IMR-90 (cell line): ENCODE data around the gene HNMT. TPM values are rescaled to one million over a fixed set of nuclear protein-coding genes. Genes with fewer than 3 reads are reported as not detected.

ENCODE experiments used
- ATAC-seq: fragments of 200-7000 bp; cut with Tn5 transposase; 2 replicates; pipeline ENCODE4 v1.9.1; 2020; ENCODE audit warnings: low read depth, mild to moderate bottlenecking, moderate library complexity
- BruUV-seq: library from RNA; stranded (reverse); fragments of 400-500 nt; replicated peaks from 2 replicates; lab custom pipeline; 2021; lab: Mats Ljungman, UMichigan
- CTCF ChIA-PET: fragments of 300-600 bp; formaldehyde crosslinking; extraction: SDS; loops from one replicate; lab custom pipeline; 2021; ENCODE audit warnings: antibody characterized with exemption; lab: Yijun Ruan, JAX
- POLR2A ChIA-PET: fragments of 300-600 bp; sonication (Branson Sonifier 250); formaldehyde crosslinking; loops from one replicate; lab custom pipeline; 2022; ENCODE audit warnings: antibody characterized with exemption; ENCODE audit not compliant: unreplicated experiment; lab: Charles Lee
- DNase-seq: peaks from one replicate; pipeline ENCODE4 v3.0.0; 2013
- H2AFZ ChIP-seq: replicated peaks from 2 replicates; pipeline ENCODE3; 2013; ENCODE audit warnings: low read length, mild to moderate bottlenecking; ENCODE audit not compliant: poor library complexity
- H2AK5ac ChIP-seq: 2 replicates; pipeline ENCODE4 v1.6.1; 2013; ENCODE audit warnings: low read depth, low read length, inconsistent platforms
- H2AK9ac ChIP-seq: replicated peaks from 2 replicates; pipeline ENCODE3; 2013; ENCODE audit warnings: mild to moderate bottlenecking, low read depth, low read length, moderate library complexity; ENCODE audit not compliant: poor library complexity
- H2BK120ac ChIP-seq: 2 replicates; pipeline ENCODE4 v1.6.1; 2013; ENCODE audit warnings: low read depth, low read length, inconsistent platforms
- H2BK15ac ChIP-seq: 3 replicates; pipeline ENCODE4 v1.6.1; 2013; ENCODE audit warnings: low read depth, low read length, inconsistent platforms
- H2BK20ac ChIP-seq: 2 replicates; pipeline ENCODE4 v1.6.1; 2013; ENCODE audit warnings: low read depth, mild to moderate bottlenecking, inconsistent platforms, low read length, moderate library complexity
- H2BK5ac ChIP-seq: 2 replicates; pipeline ENCODE4 v1.6.1; 2013; ENCODE audit warnings: mild to moderate bottlenecking, low read depth, low read length, inconsistent platforms; ENCODE audit not compliant: poor library complexity, severe bottlenecking
- H3K14ac ChIP-seq: replicated peaks from 2 replicates; pipeline ENCODE4 v1.6.1; 2013; ENCODE audit warnings: low read depth, low read length, inconsistent platforms
- H3K18ac ChIP-seq: 2 replicates; pipeline ENCODE4 v1.6.1; 2013; ENCODE audit warnings: low read depth, low read length, control low read depth
- H3K23ac ChIP-seq: 2 replicates; pipeline ENCODE4 v1.6.1; 2013; ENCODE audit warnings: low read depth, low read length, inconsistent platforms
- H3K27ac ChIP-seq: 2 replicates; pipeline ENCODE4 v1.5.1; 2013; ENCODE audit warnings: mild to moderate bottlenecking, control low read depth, low read length; ENCODE audit not compliant: insufficient read depth
- H3K27me3 ChIP-seq: 2 replicates; pipeline ENCODE4 v1.6.1; 2013; ENCODE audit warnings: low read length; ENCODE audit not compliant: control insufficient read depth, insufficient read depth
- H3K36me3 ChIP-seq: 2 replicates; pipeline ENCODE4 v1.6.1; 2013; ENCODE audit warnings: low read length, mixed read lengths; ENCODE audit not compliant: control insufficient read depth, insufficient read depth
- H3K4ac ChIP-seq: 2 replicates; pipeline ENCODE4 v1.6.1; 2013; ENCODE audit warnings: low read depth, low read length, inconsistent platforms
- H3K4me1 ChIP-seq: 2 replicates; pipeline ENCODE4 v1.6.1; 2013; ENCODE audit warnings: low read length, mixed read lengths; ENCODE audit not compliant: control insufficient read depth, insufficient read depth
- H3K4me2 ChIP-seq: 2 replicates; pipeline ENCODE4 v1.6.1; 2013; ENCODE audit warnings: low read depth, mild to moderate bottlenecking, control low read depth, low read length, moderate library complexity
- H3K4me3 ChIP-seq: 2 replicates; pipeline ENCODE4 v1.5.1; 2013; ENCODE audit warnings: low read depth, mild to moderate bottlenecking, control low read depth, low read length, moderate library complexity; ENCODE audit not compliant: insufficient read depth
- H3K56ac ChIP-seq: 2 replicates; pipeline ENCODE4 v1.6.1; 2013; ENCODE audit warnings: low read length, inconsistent platforms; ENCODE audit not compliant: insufficient read depth; ENCODE audit errors: extremely low read depth
- H3K79me1 ChIP-seq, 2 experiments: 2 replicates each; pipeline ENCODE4 v1.6.1; 2013; ENCODE audit warnings: low read length in 2 of 2, inconsistent platforms in 1 of 2, low read depth in 1 of 2
- H3K9ac ChIP-seq: 2 replicates; pipeline ENCODE4 v1.6.1; 2013; ENCODE audit warnings: low read depth, low read length, control low read depth
- H3K9me1 ChIP-seq: 2 replicates; pipeline ENCODE4 v1.6.1; 2013; ENCODE audit warnings: low read length, inconsistent platforms; ENCODE audit not compliant: insufficient read depth
- H3K9me3 ChIP-seq: 2 replicates; pipeline ENCODE4 v1.6.1; 2013; ENCODE audit warnings: low read length; ENCODE audit not compliant: control insufficient read depth, insufficient read depth
- H4K20me1 ChIP-seq: 2 replicates; pipeline ENCODE4 v1.6.1; 2013; ENCODE audit warnings: low read length, inconsistent platforms; ENCODE audit not compliant: insufficient read depth
- H4K5ac ChIP-seq: 2 replicates; pipeline ENCODE4 v1.6.1; 2013; ENCODE audit warnings: mild to moderate bottlenecking, low read depth, low read length, control low read depth
- H4K8ac ChIP-seq, 2 experiments: 2 replicates each; pipeline ENCODE4 v1.6.1; 2013; ENCODE audit warnings: low read depth in 2 of 2, low read length in 2 of 2, control low read depth in 1 of 2, inconsistent platforms in 1 of 2
- H4K91ac ChIP-seq: 2 replicates; pipeline ENCODE4 v1.6.1; 2013; ENCODE audit warnings: low read depth, low read length, inconsistent platforms; ENCODE audit not compliant: insufficient read depth
- CEBPB ChIP-seq: IDR thresholded peaks from 2 replicates; pipeline ENCODE4 v1.6.1; 2012; ENCODE audit warnings: low read depth, low read length, improper control_type of control experiment
- FOS ChIP-seq: fragments of 150-350 bp; IDR thresholded peaks from 2 replicates; pipeline ENCODE4 v1.6.1; 2016; ENCODE audit warnings: low read depth, low read length
- MAFK ChIP-seq: IDR thresholded peaks from 2 replicates; pipeline ENCODE4 v1.6.1; 2012; ENCODE audit warnings: low read depth, low read length, improper control_type of control experiment
- MAZ ChIP-seq: IDR thresholded peaks from 2 replicates; pipeline ENCODE4 v1.6.1; 2012; ENCODE audit warnings: low read depth, mild to moderate bottlenecking, low read length, improper control_type of control experiment, moderate library complexity, borderline replicate concordance
- MXI1 ChIP-seq: IDR thresholded peaks from 2 replicates; pipeline ENCODE4 v1.6.1; 2012; ENCODE audit warnings: low read depth, mild to moderate bottlenecking, low read length, moderate library complexity, borderline replicate concordance
- NFE2L2 ChIP-seq: fragments of 150-350 bp; IDR thresholded peaks from 2 replicates; pipeline ENCODE4 v1.6.1; 2016; ENCODE audit warnings: low read depth, mild to moderate bottlenecking, low read length
- POLR2A ChIP-seq: IDR thresholded peaks from 2 replicates; pipeline ENCODE4 v1.6.1; 2012; ENCODE audit warnings: mild to moderate bottlenecking, low read depth, low read length
- RAD21 ChIP-seq: IDR thresholded peaks from 2 replicates; pipeline ENCODE4 v1.6.1; 2012; ENCODE audit warnings: low read length, improper control_type of control experiment
- RCOR1 ChIP-seq: IDR thresholded peaks from 2 replicates; pipeline ENCODE4 v1.6.1; 2012; ENCODE audit warnings: mild to moderate bottlenecking, low read length, improper control_type of control experiment; ENCODE audit not compliant: insufficient replicate concordance
- RFX5 ChIP-seq: IDR thresholded peaks from 2 replicates; pipeline ENCODE4 v1.8.0; 2012; ENCODE audit warnings: low read depth, mild to moderate bottlenecking, low read length, moderate library complexity
- SMC3 ChIP-seq: fragments of 150-350 bp; IDR thresholded peaks from 2 replicates; pipeline ENCODE4 v1.6.1; 2016; ENCODE audit warnings: low read depth, mild to moderate bottlenecking, antibody characterized with exemption, low read length, moderate library complexity
- WGBS, 2 experiments: methylation state at CpG; one replicate each; pipeline versions ENCODE4 v1.1.5 to v1.1.7; 2013; ENCODE audit warnings: missing lambda C conversion rate in 2 of 2; ENCODE audit not compliant: insufficient read length in 1 of 2; ENCODE audit errors: extremely low coverage in 2 of 2; 5-methylcytosine and 5-hydroxymethylcytosine counted together
- dilution Hi-C: fragments of 300-500 bp; cut with HindIII; formaldehyde crosslinking; loops from one replicate; pipeline ENCODE4 v1.14.3; 2018; ENCODE audit warnings: low sequenced_read_pairs; ENCODE audit not compliant: unreplicated experiment
- in situ Hi-C: fragments of 300-500 bp; cut with MboI; formaldehyde crosslinking; loops from 3 replicates; pipeline ENCODE4 v1.14.3; 2019; ENCODE audit warnings: low sequenced_read_pairs, inconsistent platforms, mixed read lengths
- intact Hi-C: fragments of 100-400 bp; cut with micrococcal nuclease; formaldehyde crosslinking; loops from 2 replicates; pipeline ENCODE4 v1.10.0; 2022
- polyA plus RNA-seq, 3 experiments: library from polyadenylated mRNA; depleted of rRNA; stranded (reverse); fragments of >200 nt; gene quantifications; 2 replicates each; pipeline ENCODE4 v1.2.3, GENCODE V29; 2012; ENCODE audit warnings: low replicate concordance in 1 of 3
- total RNA-seq: library from RNA; depleted of rRNA; stranded (reverse); fragments of >200 nt; gene quantifications from 2 replicates; pipeline ENCODE4 v1.2.3, GENCODE V29; 2012
- TF ChIP-seq, protein P1 (sequence below): conservative IDR thresholded peaks from 2 replicates; pipeline ENCODE4 v1.5.1; 2012; ENCODE audit warnings: mild to moderate bottlenecking, low read depth, low read length, improper control_type of control experiment
- TF ChIP-seq, protein P2 (sequence below): fragments of 150-350 bp; IDR thresholded peaks from 2 replicates; pipeline ENCODE4 v1.6.1; 2016; ENCODE audit warnings: low read depth, mild to moderate bottlenecking, low read length, moderate library complexity, borderline replicate concordance

Gene HNMT
- total and polyA plus RNA-seq, 2 of the 4 experiments (the other 2 are of a cell fraction), result 6.4 to 14.2 TPM

- H3K56ac ChIP-seq, result no peak overlapping the region
- H3K23ac ChIP-seq, result no peak overlapping the region
- H3K9ac ChIP-seq, result no peak overlapping the region
- no peak overlapping the region for H4K91ac ChIP-seq
- H2BK120ac ChIP-seq, result no peak overlapping the region
- H3K4me2 ChIP-seq, result no peak overlapping the region
- TF ChIP-seq CEBPB (no peak), RFX5 (no peak), FOS (no peak), MXI1 (no peak), MAFK (no peak), POLR2A (no peak), SMC3 (no peak), RAD21 (no peak), RCOR1 (no peak), MAZ (no peak), NFE2L2 (no peak)
- TF ChIP-seq, protein P1, sequence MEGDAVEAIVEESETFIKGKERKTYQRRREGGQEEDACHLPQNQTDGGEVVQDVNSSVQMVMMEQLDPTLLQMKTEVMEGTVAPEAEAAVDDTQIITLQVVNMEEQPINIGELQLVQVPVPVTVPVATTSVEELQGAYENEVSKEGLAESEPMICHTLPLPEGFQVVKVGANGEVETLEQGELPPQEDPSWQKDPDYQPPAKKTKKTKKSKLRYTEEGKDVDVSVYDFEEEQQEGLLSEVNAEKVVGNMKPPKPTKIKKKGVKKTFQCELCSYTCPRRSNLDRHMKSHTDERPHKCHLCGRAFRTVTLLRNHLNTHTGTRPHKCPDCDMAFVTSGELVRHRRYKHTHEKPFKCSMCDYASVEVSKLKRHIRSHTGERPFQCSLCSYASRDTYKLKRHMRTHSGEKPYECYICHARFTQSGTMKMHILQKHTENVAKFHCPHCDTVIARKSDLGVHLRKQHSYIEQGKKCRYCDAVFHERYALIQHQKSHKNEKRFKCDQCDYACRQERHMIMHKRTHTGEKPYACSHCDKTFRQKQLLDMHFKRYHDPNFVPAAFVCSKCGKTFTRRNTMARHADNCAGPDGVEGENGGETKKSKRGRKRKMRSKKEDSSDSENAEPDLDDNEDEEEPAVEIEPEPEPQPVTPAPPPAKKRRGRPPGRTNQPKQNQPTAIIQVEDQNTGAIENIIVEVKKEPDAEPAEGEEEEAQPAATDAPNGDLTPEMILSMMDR, result no peak
- TF ChIP-seq, protein P2, sequence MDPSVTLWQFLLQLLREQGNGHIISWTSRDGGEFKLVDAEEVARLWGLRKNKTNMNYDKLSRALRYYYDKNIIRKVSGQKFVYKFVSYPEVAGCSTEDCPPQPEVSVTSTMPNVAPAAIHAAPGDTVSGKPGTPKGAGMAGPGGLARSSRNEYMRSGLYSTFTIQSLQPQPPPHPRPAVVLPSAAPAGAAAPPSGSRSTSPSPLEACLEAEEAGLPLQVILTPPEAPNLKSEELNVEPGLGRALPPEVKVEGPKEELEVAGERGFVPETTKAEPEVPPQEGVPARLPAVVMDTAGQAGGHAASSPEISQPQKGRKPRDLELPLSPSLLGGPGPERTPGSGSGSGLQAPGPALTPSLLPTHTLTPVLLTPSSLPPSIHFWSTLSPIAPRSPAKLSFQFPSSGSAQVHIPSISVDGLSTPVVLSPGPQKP, result no peak
- no peaks in the 10 kb centered on the region for H3K9me3 ChIP-seq
- intact Hi-C loops, result no loop called here
- no peak overlapping the region for H4K5ac ChIP-seq
- no peak overlapping the region for H2AK9ac ChIP-seq
- no peak overlapping the region for H3K4me3 ChIP-seq
- dilution Hi-C loops, result no loop called here
- no peak overlapping the region for H2AFZ ChIP-seq
- ChIA-PET CTCF (no interaction called here), POLR2A (no interaction called here)
- H3K79me1 ChIP-seq, result no peaks in the 10 kb centered on the region
- no peak for DNase-seq
- no peak overlapping the region for H3K18ac ChIP-seq
- no peaks in the 10 kb centered on the region for H3K9me1 ChIP-seq
- no peak overlapping the region for H4K8ac ChIP-seq
- H3K27me3 ChIP-seq, result no peaks in the 10 kb centered on the region
- no peaks in the 10 kb centered on the region for H3K4me1 ChIP-seq
- WGBS, 2 experiments, result 96% methylated on average over 3 of the region's 8 CpGs; no CpG with 5 or more reads in 1 of the 2 experiments
- no peak overlapping the region for H2BK5ac ChIP-seq
- no peak overlapping the region for H2BK20ac ChIP-seq
- ATAC-seq, result no peak
- no peak overlapping the region for H3K14ac ChIP-seq
- H2BK15ac ChIP-seq, result no peak overlapping the region
- no peak overlapping the region for H3K27ac ChIP-seq
- H3K4ac ChIP-seq, result no peak overlapping the region
- H4K20me1 ChIP-seq, result no peaks in the 10 kb centered on the region
- no peaks in the 10 kb centered on the region for H3K36me3 ChIP-seq
- in situ Hi-C loops, result no loop called here
- no TSS peak for BruUV-seq
- no peak overlapping the region for H2AK5ac ChIP-seq
Observed at GRCh38 chr2:137975280-137976271, 11.3 kb downstream of the HNMT start.
